ENCODE data around the gene THAP10. TPM values are rescaled to one million over a fixed set of nuclear protein-coding genes. Genes with fewer than 3 reads are reported as not detected.

Gene THAP10
- total RNA-seq, 2 experiments from 2014 or later: not detected

DNA sequence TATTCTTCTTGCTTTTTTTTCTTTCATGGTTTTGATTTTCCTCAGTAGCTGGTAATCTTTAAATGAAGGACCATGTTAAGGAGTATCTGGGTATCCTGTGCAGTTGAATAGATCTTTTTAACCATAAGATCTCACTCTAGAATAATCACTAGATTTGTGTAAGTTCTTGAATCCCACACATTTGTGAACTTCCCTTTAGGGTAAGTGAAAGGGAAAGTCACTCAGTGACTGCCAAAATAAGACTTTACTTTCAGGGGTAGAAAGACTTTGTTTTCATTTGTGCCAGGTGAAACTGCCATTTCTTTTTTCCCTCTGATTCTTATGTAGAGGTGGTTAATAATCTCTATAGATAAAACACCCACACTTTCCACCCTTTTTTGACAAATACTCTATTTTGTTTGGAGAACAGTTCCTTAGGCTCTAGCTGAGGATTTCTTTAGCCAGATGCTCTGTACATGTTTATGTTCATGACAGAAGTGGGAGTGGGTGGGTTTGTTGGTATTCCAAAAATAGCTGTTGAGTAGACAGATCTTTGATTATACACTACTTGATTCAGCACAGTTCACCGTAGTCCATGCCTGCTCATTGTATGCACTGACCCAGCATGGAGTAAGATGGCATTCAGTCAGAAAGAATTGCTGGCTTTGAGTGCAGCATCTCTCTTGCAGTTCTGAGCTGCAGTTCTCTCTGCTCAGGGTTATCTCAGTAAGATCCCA lies 28.9 kb upstream of the THAP10 start:
- TF ChIP-seq, protein P1, sequence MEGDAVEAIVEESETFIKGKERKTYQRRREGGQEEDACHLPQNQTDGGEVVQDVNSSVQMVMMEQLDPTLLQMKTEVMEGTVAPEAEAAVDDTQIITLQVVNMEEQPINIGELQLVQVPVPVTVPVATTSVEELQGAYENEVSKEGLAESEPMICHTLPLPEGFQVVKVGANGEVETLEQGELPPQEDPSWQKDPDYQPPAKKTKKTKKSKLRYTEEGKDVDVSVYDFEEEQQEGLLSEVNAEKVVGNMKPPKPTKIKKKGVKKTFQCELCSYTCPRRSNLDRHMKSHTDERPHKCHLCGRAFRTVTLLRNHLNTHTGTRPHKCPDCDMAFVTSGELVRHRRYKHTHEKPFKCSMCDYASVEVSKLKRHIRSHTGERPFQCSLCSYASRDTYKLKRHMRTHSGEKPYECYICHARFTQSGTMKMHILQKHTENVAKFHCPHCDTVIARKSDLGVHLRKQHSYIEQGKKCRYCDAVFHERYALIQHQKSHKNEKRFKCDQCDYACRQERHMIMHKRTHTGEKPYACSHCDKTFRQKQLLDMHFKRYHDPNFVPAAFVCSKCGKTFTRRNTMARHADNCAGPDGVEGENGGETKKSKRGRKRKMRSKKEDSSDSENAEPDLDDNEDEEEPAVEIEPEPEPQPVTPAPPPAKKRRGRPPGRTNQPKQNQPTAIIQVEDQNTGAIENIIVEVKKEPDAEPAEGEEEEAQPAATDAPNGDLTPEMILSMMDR (IDR thresholded peaks at IDR 0.05): no peak
- Mint-ChIP-seq H3K4me1 (ENCODE audit: low read depth) (no peaks in the 10 kb centered on the region), H3K4me3 (no peak overlapping the region), H3K27ac (no peak overlapping the region), H3K27me3 (peaks cover 21% of the 10 kb centered on the region), H3K9me3 (peaks cover 4% of the 10 kb centered on the region), H3K36me3 (ENCODE audit: low read depth) (peaks cover 2% of the 10 kb centered on the region)
- intact Hi-C loops (cut with micrococcal nuclease): no loop called here
- CTCF ChIA-PET: no interaction called here
- DNase-seq (no peak), ATAC-seq (no peak)
- POLR2A ChIA-PET: no interaction called here

DNA sequence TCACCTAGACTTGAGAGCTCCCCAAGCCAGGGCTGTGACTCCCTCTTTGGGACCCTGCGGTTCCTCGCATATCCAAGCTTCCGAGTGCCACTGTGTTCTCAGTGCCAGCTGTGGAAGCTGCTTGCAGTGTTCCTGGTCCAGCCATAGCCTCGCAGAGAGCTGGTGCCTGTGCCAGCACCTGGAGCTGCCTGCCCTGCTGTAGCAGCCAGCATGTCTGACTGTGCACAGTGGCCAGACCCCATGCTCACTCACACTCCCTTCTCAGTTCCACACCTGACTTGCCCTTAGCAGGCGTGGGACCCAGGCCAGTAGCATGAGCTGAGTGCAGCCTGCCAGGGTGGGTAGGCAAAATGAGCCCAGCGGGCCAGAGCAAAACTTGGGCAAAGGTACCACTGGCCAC lies 25.7 kb upstream of the THAP10 start:
- peaks cover 4% of the 10 kb centered on the region for H3K9me3 Mint-ChIP-seq
- no peak for ATAC-seq
- DNase-seq: no peak
- no peak overlapping the region for H3K4me3 Mint-ChIP-seq
- TF ChIP-seq, protein P1 (IDR thresholded peaks at IDR 0.05): no peak
- intact Hi-C loops (cut with micrococcal nuclease): no loop called here
- no peaks in the 10 kb centered on the region for H3K4me1 Mint-ChIP-seq (ENCODE audit: low read depth)
- POLR2A ChIA-PET: no interaction called here
- H3K27me3 Mint-ChIP-seq: peaks cover 21% of the 10 kb centered on the region
- CTCF ChIA-PET: no interaction called here
- H3K36me3 Mint-ChIP-seq (ENCODE audit: low read depth): peaks cover 2% of the 10 kb centered on the region
- H3K27ac Mint-ChIP-seq: no peak overlapping the region

DNA sequence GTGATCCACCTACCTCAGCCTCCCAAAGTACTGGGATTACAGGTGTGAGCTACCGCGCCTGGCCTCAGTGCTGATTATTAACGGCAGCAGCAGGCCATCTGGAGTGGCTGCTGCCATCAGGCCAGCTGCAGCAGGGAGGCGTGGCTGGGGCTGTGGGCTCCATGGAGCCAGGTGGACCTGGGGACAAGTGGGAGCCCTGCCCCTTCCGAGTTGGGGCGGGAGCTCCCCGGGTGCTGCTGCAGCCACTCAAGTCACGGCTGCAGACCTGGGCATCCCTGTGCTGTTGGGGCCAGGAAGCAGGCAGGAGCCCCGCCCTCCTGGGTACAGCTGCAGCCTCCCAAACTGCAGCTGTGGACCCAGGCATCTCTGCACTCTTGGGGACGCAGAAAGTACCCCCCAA lies 24.3 kb upstream of the THAP10 start:
- no peaks in the 10 kb centered on the region for H3K4me1 Mint-ChIP-seq (ENCODE audit: low read depth)
- no peak overlapping the region for H3K4me3 Mint-ChIP-seq
- peaks cover 20% of the 10 kb centered on the region for H3K27me3 Mint-ChIP-seq
- ATAC-seq: no peak
- H3K9me3 Mint-ChIP-seq: no peaks in the 10 kb centered on the region
- POLR2A ChIA-PET: no interaction called here
- H3K27ac Mint-ChIP-seq: no peak overlapping the region
- intact Hi-C loops (cut with micrococcal nuclease): no loop called here
- H3K36me3 Mint-ChIP-seq (ENCODE audit: low read depth): no peaks in the 10 kb centered on the region
- no peak for DNase-seq
- CTCF ChIA-PET: interaction anchor here (1.2 kb wide), 1 partner anchor 9 kb away, joined by 3 read pairs; no protein-coding TSS in a partner anchor
- TF ChIP-seq, protein P1 (IDR thresholded peaks at IDR 0.05): no peak

DNA sequence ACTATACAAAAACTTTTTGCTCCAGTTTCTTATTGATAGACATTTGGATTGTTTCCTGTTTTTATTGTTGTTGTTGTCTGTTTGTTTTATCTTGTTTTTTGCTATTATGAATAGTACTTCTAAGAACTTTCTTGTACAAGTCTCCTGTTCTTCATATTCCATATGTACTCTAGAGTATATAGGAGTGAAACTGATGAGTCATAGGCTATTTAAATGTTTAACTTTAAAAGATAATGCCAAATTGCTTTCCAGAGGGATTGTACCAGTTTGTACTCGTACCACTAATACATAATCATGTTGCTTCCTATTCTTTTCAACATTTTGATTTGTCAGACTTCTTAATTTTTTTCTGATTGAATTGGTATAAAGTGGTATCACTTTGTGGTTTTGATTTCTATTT lies 20.0 kb upstream of the THAP10 start:
- TF ChIP-seq, protein P1 (IDR thresholded peaks at IDR 0.05): no peak
- DNase-seq (no peak), ATAC-seq (no peak)
- Mint-ChIP-seq H3K27me3 (peaks cover 10% of the 10 kb centered on the region), H3K4me3 (no peak overlapping the region), H3K27ac (no peak overlapping the region), H3K4me1 (ENCODE audit: low read depth) (no peaks in the 10 kb centered on the region), H3K36me3 (ENCODE audit: low read depth) (no peaks in the 10 kb centered on the region), H3K9me3 (peaks cover 13% of the 10 kb centered on the region)
- intact Hi-C loops (cut with micrococcal nuclease): no loop called here
- ChIA-PET POLR2A (no interaction called here), CTCF (no interaction called here)

DNA sequence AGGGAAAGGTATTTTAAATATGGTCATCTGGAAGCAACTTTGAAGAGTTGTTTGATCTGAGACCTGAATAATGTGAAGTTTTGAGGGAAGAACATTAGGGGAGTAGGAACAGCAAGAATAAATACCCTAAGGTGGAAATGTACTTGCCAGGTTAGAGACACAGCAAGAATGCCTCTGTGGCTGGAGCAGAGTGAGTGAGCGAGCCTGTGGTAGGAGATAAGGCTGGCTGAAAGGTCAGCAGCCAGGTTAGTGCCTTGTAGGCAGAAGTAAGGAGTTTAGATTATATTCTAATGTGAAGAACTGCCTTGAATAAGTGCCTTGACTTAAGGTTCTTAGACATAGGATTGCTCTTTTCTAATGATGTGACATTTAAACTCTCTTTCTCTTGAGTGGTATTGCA lies 18.7 kb upstream of the THAP10 start:
- ATAC-seq: no peak
- Mint-ChIP-seq H3K4me1 (ENCODE audit: low read depth) (no peaks in the 10 kb centered on the region), H3K4me3 (no peak overlapping the region), H3K27me3 (peaks cover 13% of the 10 kb centered on the region), H3K27ac (no peak overlapping the region), H3K36me3 (ENCODE audit: low read depth) (no peaks in the 10 kb centered on the region), H3K9me3 (peaks cover 15% of the 10 kb centered on the region)
- intact Hi-C loops (cut with micrococcal nuclease): no loop called here
- no peak for DNase-seq
- TF ChIP-seq, protein P1 (IDR thresholded peaks at IDR 0.05): no peak
- CTCF ChIA-PET: no interaction called here
- POLR2A ChIA-PET: no interaction called here

Measured in activated CD8-positive, alpha-beta T cell treated with anti-CD3 and anti-CD28 coated beads for 36 hours (primary cell).